Hepatocyte (in vitro differentiated cells): ENCODE measurements around the gene USP27X. TPM values are rescaled to one million over a fixed set of nuclear protein-coding genes. Genes with fewer than 3 reads are reported as not detected.
A peak's percentile ranks its signal among the peaks of the same experiment; 100 is the strongest.

ENCODE experiments used
- DNase-seq: peaks from one replicate; pipeline ENCODE4 v3.0.0-alpha.2; 2016; ENCODE audit warnings: low spot score
- H2AFZ ChIP-seq: fragments of 200-600 bp; sonication (generic); 2 replicates; pipeline ENCODE4 v1.6.0; 2016; ENCODE audit warnings: antibody characterized with exemption, mild to moderate bottlenecking
- H3K27ac ChIP-seq: fragments of 200-600 bp; sonication (generic); 2 replicates; pipeline ENCODE4 v1.5.1; 2016; ENCODE audit warnings: mild to moderate bottlenecking
- H3K27me3 ChIP-seq: fragments of 200-600 bp; sonication (generic); 2 replicates; pipeline ENCODE4 v1.6.1; 2016
- H3K36me3 ChIP-seq: fragments of 200-600 bp; sonication (generic); replicated peaks from 2 replicates; pipeline ENCODE4 v1.5.1; 2016; ENCODE audit warnings: low read depth; ENCODE audit not compliant: insufficient read depth
- H3K4me1 ChIP-seq: fragments of 200-600 bp; sonication (generic); 2 replicates; pipeline ENCODE4 v1.5.1; 2016; ENCODE audit warnings: mild to moderate bottlenecking, moderate library complexity; ENCODE audit not compliant: insufficient read depth
- H3K4me2 ChIP-seq: fragments of 200-600 bp; sonication (generic); 2 replicates; pipeline ENCODE4 v1.6.0; 2016
- H3K4me3 ChIP-seq: fragments of 200-600 bp; sonication (generic); 2 replicates; pipeline ENCODE4 v1.5.1; 2016; ENCODE audit warnings: mild to moderate bottlenecking
- H3K79me2 ChIP-seq: fragments of 200-600 bp; sonication (generic); 2 replicates; pipeline ENCODE4 v1.6.0; 2017; ENCODE audit warnings: mild to moderate bottlenecking
- H3K9me2 ChIP-seq: fragments of 200-600 bp; sonication (generic); replicated peaks from 2 replicates; pipeline ENCODE4 v1.6.0; 2017; ENCODE audit warnings: mild to moderate bottlenecking; ENCODE audit not compliant: insufficient read depth
- H3K9me3 ChIP-seq: fragments of 200-600 bp; sonication (generic); 2 replicates; pipeline ENCODE4 v1.5.1; 2016; ENCODE audit warnings: low read depth, mild to moderate bottlenecking
- H4K20me1 ChIP-seq: fragments of 200-600 bp; sonication (generic); 2 replicates; pipeline ENCODE4 v1.6.0; 2016; ENCODE audit warnings: mild to moderate bottlenecking; ENCODE audit not compliant: insufficient read depth, poor library complexity, severe bottlenecking
- CTCF ChIP-seq: fragments of 200-600 bp; sonication (generic); IDR thresholded peaks from 2 replicates; pipeline ENCODE4 v1.5.1; 2016; ENCODE audit warnings: antibody characterized with exemption, mild to moderate bottlenecking; ENCODE audit not compliant: poor library complexity
- EZH2 ChIP-seq: fragments of 200-600 bp; sonication (generic); IDR thresholded peaks from 2 replicates; pipeline ENCODE4 v1.6.1; 2016; ENCODE audit warnings: antibody characterized with exemption, mild to moderate bottlenecking, borderline replicate concordance
- EZH2phosphoT487 ChIP-seq: fragments of 200-600 bp; sonication (generic); IDR thresholded peaks from one replicate; pipeline ENCODE4 v1.6.1; 2018; ENCODE audit warnings: antibody characterized with exemption, mild to moderate bottlenecking, low read depth, moderate library complexity; ENCODE audit not compliant: unreplicated experiment, severe bottlenecking
- WGBS: methylation state at CpG from one replicate; pipeline ENCODE4 v1.1.6; 2016; ENCODE audit warnings: low lambda C conversion rate; ENCODE audit errors: missing lambda C conversion rate; 5-methylcytosine and 5-hydroxymethylcytosine counted together
- polyA plus RNA-seq: library from polyadenylated mRNA; unstranded; fragments of >200 nt; fragmentation: Nextera tagmentation; extraction: Ambion mirVana; gene quantifications from 2 replicates; pipeline ENCODE4 v1.2.1, GENCODE V29; 2016
- total RNA-seq: library from RNA; depleted of rRNA; stranded (reverse); fragments of >200 nt; gene quantifications from 2 replicates; pipeline ENCODE4 v1.2.3, GENCODE V29; 2014

The USP27X gene
- total and polyA plus RNA-seq, 2 experiments from 2014 or later: 1.3 to 6.1 TPM

- DNase-seq: no peak
- Histone ChIP-seq H3K27me3 (no peaks in the 10 kb centered on the region), H3K36me3 (no peaks in the 10 kb centered on the region), H3K4me3 (no peak overlapping the region), H3K27ac (no peak overlapping the region), H3K4me2 (no peak overlapping the region), H3K9me2 (no peaks in the 10 kb centered on the region), H4K20me1 (no peaks in the 10 kb centered on the region), H2AFZ (no peak overlapping the region), H3K9me3 (no peaks in the 10 kb centered on the region), H3K4me1 (no peaks in the 10 kb centered on the region), H3K79me2 (no peaks in the 10 kb centered on the region)
- WGBS: 55% methylated on average over 3 of the region's 3 CpGs
- TF ChIP-seq CTCF (no peak), EZH2 (no peak), EZH2phosphoT487 (no peak)
Observed at GRCh38 chrX:49848275-49848674, 31.0 kb upstream of the USP27X start.

DNA sequence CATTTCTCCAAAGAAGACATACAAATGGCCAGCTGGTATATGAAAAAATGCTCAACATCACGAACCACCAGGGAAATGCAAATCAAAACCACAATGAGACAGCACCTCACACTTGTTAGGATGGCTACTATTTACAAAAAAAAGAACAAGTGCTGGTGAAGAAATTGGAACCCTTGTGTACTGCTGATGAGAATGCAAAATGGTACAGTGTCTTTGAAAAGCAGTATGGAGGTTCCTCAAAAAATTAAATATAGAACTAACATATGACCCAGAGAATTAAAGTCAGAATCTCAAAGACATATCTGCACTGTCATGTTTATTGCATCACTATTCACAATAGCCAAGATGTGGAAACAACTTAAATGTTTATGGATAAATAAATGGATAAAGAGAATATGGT, 29.3 kb upstream of the USP27X start:
- no peaks in the 10 kb centered on the region for H3K9me2 ChIP-seq
- no peak for TF ChIP-seq CTCF
- no peak for TF ChIP-seq EZH2phosphoT487
- no peak for TF ChIP-seq EZH2
- WGBS: 48% methylated on average over 1 of the region's 1 CpG
- no peak for DNase-seq
- H3K4me1 ChIP-seq: no peaks in the 10 kb centered on the region
- no peaks in the 10 kb centered on the region for H3K27me3 ChIP-seq
- H3K27ac ChIP-seq: no peak overlapping the region
- H3K79me2 ChIP-seq: no peaks in the 10 kb centered on the region
- no peaks in the 10 kb centered on the region for H3K36me3 ChIP-seq
- no peak overlapping the region for H3K4me2 ChIP-seq
- H4K20me1 ChIP-seq: no peaks in the 10 kb centered on the region
- no peaks in the 10 kb centered on the region for H3K9me3 ChIP-seq
- H3K4me3 ChIP-seq: no peak overlapping the region
- H2AFZ ChIP-seq: no peak overlapping the region

DNA sequence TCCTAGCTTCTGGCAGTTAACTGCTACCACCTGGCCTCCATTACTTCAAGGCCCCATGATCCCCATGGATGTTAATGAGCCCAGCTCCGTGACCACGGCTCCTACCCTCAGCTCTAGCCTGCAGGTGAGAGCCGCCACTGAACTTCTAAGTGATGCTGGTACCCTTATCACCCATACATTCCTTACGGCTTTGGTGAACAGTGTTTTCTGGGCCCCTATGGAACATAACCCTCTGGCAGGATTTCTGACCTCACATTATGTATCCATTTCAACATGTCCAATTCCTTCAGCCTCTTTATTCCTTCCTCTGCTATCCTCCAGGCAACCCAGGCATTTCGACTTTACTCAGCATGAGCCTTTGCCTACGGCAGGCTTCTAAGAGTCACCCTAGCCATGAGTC, 25.6 kb upstream of the USP27X start:
- no peak overlapping the region for H3K4me3 ChIP-seq
- WGBS: 74% methylated on average over 6 of the region's 6 CpGs
- TF ChIP-seq CTCF (no peak), EZH2 (no peak), EZH2phosphoT487 (no peak)
- no peak overlapping the region for H3K27ac ChIP-seq
- DNase-seq: no peak
- no peaks in the 10 kb centered on the region for H3K27me3 ChIP-seq
- no peaks in the 10 kb centered on the region for H3K79me2 ChIP-seq
- no peaks in the 10 kb centered on the region for H3K9me3 ChIP-seq
- no peaks in the 10 kb centered on the region for H3K4me1 ChIP-seq
- no peak overlapping the region for H3K4me2 ChIP-seq
- H3K36me3 ChIP-seq: no peaks in the 10 kb centered on the region
- H4K20me1 ChIP-seq: no peaks in the 10 kb centered on the region
- no peak overlapping the region for H2AFZ ChIP-seq
- no peaks in the 10 kb centered on the region for H3K9me2 ChIP-seq

GRCh38 chrX:49856819-49857218, 22.5 kb upstream of the USP27X start:
- Histone ChIP-seq H3K27me3 (no peaks in the 10 kb centered on the region), H3K4me1 (peaks cover 3% of the 10 kb centered on the region), H3K9me2 (no peaks in the 10 kb centered on the region), H3K36me3 (no peaks in the 10 kb centered on the region), H4K20me1 (no peaks in the 10 kb centered on the region), H3K79me2 (no peaks in the 10 kb centered on the region), H3K4me3 (no peak overlapping the region), H3K27ac (peak overlapping the region; percentile 37), H3K4me2 (no peak overlapping the region), H2AFZ (no peak overlapping the region), H3K9me3 (no peaks in the 10 kb centered on the region)
- no peak for DNase-seq
- 53% methylated on average over 2 of the region's 2 CpGs for WGBS
- TF ChIP-seq EZH2 (no peak), EZH2phosphoT487 (no peak), CTCF (no peak)
